GM19467 (cell line): ENCODE data around the gene CCDC169.
"Not testable (repeated sequence)": the region's sequence is repeated elsewhere in the genome, so short reads cannot be mapped to it uniquely, and the experiment has no call there.

Experiments used
- ATAC-seq: cut with Tn5 transposase; IDR thresholded peaks from one replicate; pipeline ENCODE4 v1.9.1; 2021; ENCODE audit warnings: mild to moderate bottlenecking, moderate library complexity; ENCODE audit not compliant: unreplicated experiment

CCDC169 gene

GRCh38 chr13:36319793-36320192 lies 22.2 kb upstream of the CCDC169 start:
- not testable (repeated sequence) for ATAC-seq

- ATAC-seq: no peak
Observed at GRCh38 chr13:36313047-36313969, 15.7 kb upstream of the CCDC169 start.

GRCh38 chr13:36310417-36311108 lies 12.9 kb upstream of the CCDC169 start:
- no peak for ATAC-seq

- ATAC-seq: no peak
Observed at GRCh38 chr13:36302289-36302688, 4.7 kb upstream of the CCDC169 start.

GRCh38 chr13:36299469-36299868 lies 1.9 kb upstream of the CCDC169 start:
- not testable (repeated sequence) for ATAC-seq

GRCh38 chr13:36298535-36299068 lies 988 bp upstream of the CCDC169 start:
- ATAC-seq: no peak

- ATAC-seq: no peak
Observed at GRCh38 chr13:36294096-36294495, 3.5 kb downstream of the CCDC169 start.

- no peak for ATAC-seq
Observed at GRCh38 chr13:36293497-36293896, 4.1 kb downstream of the CCDC169 start.

GRCh38 chr13:36288794-36289391 lies 8.7 kb downstream of the CCDC169 start:
- no peak for ATAC-seq

GRCh38 chr13:36286006-36286405 lies 11.6 kb downstream of the CCDC169 start:
- ATAC-seq: no peak

GRCh38 chr13:36282821-36283432 lies 14.7 kb downstream of the CCDC169 start:
- ATAC-seq: no peak

GRCh38 chr13:36275190-36276002 lies 22.2 kb downstream of the CCDC169 start:
- no peak for ATAC-seq

GRCh38 chr13:36273431-36273830 lies 24.2 kb downstream of the CCDC169 start:
- ATAC-seq: no peak

GRCh38 chr13:36261976-36262375 lies 35.6 kb downstream of the CCDC169 start:
- ATAC-seq: no peak

- no peak for ATAC-seq
Observed at GRCh38 chr13:36261011-36261410, 36.6 kb downstream of the CCDC169 start.

- ATAC-seq: no peak
Observed at GRCh38 chr13:36259361-36260137, 38.1 kb downstream of the CCDC169 start.

- no peak for ATAC-seq
Observed at GRCh38 chr13:36258831-36259230, 38.8 kb downstream of the CCDC169 start.

- no peak for ATAC-seq
Observed at GRCh38 chr13:36251526-36251925, 46.1 kb downstream of the CCDC169 start.

GRCh38 chr13:36251017-36251416 lies 46.6 kb downstream of the CCDC169 start:
- no peak for ATAC-seq
